Gastrocnemius medialis (tissue), 4 donors: Measurements from ENCODE around the gene SCARF2.

Experiments
- CTCF ChIP-seq, 5 experiments: fragments of 450-650 bp in 3 of 5; fragments of 200-600 bp in 2 of 5; sonication (generic) in 2 of 5; IDR thresholded peaks in 4 of 5; conservative IDR thresholded peaks in 1 of 5; 1 replicate in 4 of 5; 2 replicates in 1 of 5; pipeline ENCODE4 v1.5.1; 2016 to 2019; ENCODE audit warnings: antibody characterized with exemption in 5 of 5, mild to moderate bottlenecking in 3 of 5, moderate library complexity in 3 of 5
- POLR2A ChIP-seq, 2 donors: fragments of 450-650 bp; IDR thresholded peaks; one replicate each; pipeline ENCODE4 v1.6.1; 2017; ENCODE audit warnings: antibody characterized with exemption in 2 of 2, mild to moderate bottlenecking in 2 of 2, moderate library complexity in 2 of 2

- TF ChIP-seq CTCF (IDR thresholded peaks at IDR 0.05 in 4 of 5, conservative IDR thresholded peaks at IDR 0.05 in 1 of 5) (no peak), POLR2A (IDR thresholded peaks at IDR 0.05) (no peak)
Measured at GRCh38 chr22:20413217-20414058, 24.2 kb downstream of the SCARF2 start.
